ENCODE data around the gene TYRP1.
"Not testable (repeated sequence)": the region's sequence is repeated elsewhere in the genome, so short reads cannot be mapped to it uniquely, and the experiment has no call there.

Gene TYRP1, protein sequence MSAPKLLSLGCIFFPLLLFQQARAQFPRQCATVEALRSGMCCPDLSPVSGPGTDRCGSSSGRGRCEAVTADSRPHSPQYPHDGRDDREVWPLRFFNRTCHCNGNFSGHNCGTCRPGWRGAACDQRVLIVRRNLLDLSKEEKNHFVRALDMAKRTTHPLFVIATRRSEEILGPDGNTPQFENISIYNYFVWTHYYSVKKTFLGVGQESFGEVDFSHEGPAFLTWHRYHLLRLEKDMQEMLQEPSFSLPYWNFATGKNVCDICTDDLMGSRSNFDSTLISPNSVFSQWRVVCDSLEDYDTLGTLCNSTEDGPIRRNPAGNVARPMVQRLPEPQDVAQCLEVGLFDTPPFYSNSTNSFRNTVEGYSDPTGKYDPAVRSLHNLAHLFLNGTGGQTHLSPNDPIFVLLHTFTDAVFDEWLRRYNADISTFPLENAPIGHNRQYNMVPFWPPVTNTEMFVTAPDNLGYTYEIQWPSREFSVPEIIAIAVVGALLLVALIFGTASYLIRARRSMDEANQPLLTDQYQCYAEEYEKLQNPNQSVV

DNA sequence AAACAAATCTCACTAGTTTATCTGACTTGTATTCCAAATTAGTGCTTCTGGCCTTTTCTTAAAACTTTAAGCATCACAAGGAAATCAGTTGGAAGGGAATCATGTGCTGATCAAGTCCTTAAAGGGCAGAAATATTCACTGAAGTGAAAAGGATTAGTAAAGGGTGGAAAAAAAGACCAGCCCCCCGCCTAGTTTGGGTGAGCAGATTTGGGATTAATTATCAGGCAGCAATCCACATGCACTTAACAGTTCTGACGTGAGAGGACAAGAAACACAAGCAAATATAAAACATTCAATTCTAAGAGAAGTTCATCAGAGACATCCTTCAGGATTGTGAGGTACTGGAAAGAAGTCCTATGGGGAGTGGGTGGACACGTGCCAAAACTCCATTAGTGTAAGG is at the start of gene TYRP1:
Gene TYRP1, plus strand, starts transcription at position 245 of the 400 bp plus-strand sequence. CDS start 612 bp downstream, outside the sequence.
- DNase-seq (ENCODE audit: low read depth in 2 of 2): no peak

DNA sequence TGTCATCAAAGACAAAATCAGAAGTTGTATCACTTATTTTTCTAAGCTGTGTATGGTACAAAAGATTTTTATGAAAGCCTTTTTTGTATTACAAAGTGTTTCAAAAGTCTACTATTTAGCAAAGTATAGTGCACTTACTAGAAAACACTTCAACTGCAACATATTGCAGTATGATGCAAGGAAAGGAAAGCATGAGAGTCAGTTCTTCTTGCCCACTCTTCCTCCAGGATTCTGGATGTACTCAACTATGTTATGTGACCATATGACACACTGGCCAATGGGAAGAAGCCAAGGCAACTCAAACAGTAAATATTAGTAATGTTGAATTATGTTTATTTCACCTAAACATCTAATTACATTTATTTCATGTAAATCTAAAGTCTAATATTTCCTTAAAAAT is 49.5 kb upstream of the TYRP1 start:
- no peak for DNase-seq (ENCODE audit: low read depth in 2 of 2)

DNA sequence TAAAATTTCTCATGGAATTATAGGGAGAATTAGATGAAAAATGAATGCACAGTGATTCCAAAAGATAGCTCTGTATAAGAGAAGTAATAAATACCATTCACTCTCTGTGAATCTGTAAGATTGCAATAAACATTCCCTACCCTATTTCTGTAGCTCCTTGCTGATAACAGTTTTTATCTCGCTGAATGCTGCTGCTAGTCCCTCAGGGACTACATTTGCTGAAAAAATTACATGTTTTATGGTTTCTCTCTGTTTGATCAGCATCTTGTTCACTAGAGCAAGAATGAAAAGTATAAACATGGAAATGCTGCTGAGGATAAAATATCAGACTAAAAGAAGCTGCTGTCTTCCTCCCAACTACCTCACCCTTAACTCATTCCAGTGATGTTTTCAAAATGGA is 44.3 kb upstream of the TYRP1 start:
- no peak for DNase-seq (ENCODE audit: low read depth in 2 of 2)

DNA sequence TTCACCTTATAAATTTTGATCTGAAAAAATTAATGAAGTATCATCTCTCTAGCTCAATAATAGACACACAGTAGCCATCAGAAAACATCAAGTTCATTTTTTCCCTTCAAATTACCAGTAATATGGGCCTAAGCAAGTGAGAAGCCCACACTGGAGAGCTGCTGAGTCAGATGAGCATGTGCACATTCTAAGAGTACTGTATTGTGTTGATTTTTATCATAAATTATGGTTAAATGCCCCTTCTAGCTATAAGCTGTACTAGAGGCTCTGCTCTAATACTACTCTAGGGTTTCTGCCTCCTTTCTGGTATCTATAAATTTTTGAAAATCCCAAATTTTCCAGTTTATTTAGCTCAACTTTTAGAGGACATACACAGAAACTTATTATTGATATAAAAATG is 42.1 kb upstream of the TYRP1 start:
- no peak for DNase-seq (ENCODE audit: low read depth in 2 of 2)

DNA sequence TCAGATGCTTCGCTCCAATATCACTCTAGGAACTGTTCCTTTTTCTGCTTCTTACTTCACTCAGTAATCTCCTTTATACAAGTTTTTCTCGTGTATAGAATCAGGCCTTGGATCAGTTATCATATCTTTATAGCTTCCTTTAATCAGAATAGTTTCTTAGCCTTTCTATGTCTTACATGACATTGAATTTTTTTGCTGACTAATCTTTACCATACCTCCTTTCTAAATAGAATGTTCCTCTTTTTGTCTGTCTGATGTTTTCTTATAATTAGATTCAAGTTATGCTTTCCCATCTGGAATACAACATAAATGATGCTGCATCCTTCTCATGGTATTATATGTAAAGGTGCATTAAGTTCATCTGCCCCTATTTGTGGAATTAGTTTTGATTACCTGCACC is 40.2 kb upstream of the TYRP1 start:
- DNase-seq (ENCODE audit: low read depth in 2 of 2): no peak

DNA sequence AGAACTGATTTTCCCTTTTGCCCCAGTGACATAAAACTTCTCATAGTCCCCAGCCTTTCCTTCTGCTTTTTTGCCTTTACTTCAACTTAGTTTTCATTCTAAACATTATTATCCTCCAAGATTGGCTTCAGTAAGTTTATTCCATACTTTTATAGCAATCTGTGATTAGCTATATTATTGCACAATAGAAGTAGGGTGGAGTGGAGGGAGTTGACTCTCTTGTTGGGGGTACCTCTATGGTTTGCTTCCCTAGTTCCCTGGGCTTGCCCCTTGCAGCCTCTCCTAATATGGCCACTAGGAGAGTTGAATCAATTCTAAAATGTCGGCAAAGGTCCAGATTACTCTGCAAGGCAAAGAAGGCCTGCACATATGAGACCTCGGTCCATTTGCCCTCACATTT is 36.4 kb upstream of the TYRP1 start:
- no peak for DNase-seq (ENCODE audit: low read depth in 2 of 2)

DNA sequence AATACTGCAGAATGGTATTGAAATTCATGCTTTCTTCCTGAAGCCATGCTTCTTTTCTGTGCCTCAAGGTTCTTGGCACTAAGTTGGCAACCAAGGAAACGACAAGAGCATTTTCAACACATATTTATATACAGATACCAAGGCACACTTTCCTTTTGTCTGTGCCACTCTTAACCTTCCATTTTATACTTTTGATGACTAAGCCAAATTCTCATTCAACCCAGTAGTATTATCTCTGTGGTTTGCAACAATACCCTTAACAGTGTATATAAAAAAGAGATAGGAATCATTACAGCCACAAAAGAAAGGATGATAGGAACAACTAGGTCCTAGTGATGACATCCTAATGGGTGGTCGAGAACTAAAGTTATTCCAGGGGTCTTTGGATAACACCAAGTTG is 36.0 kb upstream of the TYRP1 start:
- no peak for DNase-seq (ENCODE audit: low read depth in 2 of 2)

DNA sequence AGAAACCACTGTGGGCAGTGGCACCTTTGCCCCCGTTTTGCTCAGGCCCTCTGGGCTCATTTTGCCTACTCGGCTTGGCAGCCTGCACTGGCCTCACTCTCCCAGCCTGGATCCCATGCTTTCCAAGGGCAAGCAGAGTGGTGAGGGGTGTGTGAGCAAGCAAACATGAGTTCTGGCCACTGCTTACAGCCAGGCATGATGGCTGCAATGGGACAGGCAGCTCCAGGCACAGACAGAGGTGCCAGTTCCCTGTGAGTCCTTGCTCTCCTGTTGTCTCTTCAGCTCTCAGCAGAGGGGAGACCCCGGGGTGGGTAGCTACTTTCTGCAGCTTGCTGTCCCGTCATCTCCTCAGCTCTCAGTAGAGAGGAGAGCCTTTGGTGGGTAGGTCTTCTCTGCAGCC is 35.2 kb upstream of the TYRP1 start:
- DNase-seq (ENCODE audit: low read depth in 2 of 2): no peak

DNA sequence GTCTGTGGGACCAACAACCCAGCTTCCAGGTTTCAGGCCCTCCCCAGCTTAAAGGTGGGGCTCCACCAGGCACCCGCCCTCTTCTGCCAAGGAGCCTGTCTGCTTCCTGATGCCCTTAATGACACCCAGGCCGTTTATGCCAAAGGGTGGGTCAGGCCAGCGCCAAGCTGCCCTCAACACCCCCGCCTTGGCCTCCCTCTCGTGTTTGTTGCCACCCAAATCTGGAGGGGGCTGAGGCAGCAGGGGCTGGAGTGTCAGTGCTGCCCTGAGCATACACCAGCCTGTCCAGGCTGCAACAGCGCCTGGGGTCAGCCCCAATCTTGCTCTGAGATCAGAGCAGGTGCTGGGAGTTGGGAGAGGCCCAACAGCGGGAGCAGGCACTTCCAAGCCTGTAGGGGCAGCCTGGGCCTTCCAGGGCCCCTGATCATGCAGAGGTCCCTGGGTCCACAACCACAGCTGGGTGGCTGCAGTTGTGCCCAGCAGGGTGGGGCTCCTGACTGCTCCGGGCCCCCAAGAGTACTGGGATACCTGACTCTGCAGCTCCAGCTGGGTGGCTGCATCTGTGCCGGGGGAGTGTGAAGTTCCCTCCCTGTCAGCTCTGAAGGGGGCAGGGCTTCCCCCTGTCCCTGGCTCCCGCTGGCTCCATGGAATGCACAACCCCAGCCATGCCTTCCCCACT is 34.5 kb upstream of the TYRP1 start:
- no peak for DNase-seq (ENCODE audit: low read depth in 2 of 2)

DNA sequence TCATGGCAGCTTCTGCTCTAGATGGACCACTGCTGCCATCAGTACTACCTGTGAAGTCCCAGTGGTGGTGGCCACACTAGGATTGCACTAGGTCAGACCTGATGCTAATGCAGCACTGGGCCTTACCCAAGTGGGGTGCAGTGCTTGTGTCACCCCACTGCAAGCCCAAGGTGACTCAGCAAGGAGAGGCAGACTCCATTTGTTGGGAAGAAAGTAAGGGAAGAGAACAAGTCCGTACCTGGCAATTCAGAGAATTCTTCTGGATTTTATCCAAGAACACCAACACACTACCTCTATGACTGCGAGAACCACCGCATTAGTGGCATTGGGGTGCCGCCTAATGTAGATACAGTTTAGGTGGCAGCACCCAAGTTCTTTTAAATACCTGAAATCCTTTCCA is 34.0 kb upstream of the TYRP1 start:
- no peak for DNase-seq (ENCODE audit: low read depth in 2 of 2)

DNA sequence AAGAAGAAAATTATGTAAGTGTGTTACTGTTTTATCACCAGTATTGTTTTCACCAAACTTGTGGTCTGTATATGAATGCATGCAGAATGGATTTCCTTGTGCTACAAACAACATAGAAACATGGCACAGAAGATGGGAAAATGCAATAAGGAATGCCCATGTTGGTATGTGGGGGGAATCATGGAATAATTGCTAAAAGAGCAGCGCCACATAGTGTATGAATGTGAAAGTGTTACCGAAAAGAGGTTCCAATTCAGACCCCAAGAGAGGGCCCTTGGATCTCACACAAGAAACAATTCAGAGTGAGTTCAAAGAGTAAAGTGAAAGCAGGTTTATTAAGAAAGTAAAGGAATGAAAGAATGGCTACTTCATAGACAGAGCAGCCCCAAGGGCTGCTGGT is 26.4 kb upstream of the TYRP1 start:
- no peak for DNase-seq (ENCODE audit: low read depth in 2 of 2)

DNA sequence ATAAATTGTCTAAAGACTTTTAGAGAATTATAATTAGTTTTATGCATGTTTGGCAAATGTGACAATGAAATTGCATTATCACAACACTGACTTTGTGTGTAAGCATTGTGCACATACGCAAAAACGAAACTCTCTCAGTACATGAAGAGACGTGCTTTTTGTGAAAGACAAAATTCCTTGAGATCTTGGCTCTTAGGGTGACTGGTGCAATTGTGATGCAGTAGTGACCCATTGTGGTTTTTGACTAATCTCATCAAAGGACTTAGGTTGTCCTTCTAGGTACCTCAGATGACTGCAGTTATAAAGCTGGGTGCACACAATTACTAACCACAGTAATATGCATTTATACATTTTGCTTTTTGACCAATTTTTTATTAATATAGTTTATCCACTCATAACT is 25.3 kb upstream of the TYRP1 start:
- DNase-seq (ENCODE audit: low read depth in 2 of 2): no peak

DNA sequence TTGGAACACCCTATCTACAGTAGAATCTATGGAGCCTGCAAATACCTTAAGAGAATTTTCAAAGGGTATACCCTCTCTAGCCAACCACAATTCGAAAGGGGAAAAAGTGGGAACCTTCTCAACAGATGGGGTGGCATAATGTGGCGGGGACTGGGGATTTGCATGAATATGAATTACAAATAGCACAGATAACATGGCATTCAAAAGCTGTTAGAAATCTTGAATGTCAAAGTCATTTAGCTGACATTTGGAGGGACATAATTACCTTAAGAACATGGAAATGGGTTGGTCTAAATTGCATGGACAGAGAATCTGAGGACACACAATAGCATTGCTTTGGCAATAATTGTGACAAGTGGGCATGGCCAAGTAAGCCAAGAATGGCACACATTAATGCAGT is 23.2 kb upstream of the TYRP1 start:
- DNase-seq (ENCODE audit: low read depth in 2 of 2): no peak

DNA sequence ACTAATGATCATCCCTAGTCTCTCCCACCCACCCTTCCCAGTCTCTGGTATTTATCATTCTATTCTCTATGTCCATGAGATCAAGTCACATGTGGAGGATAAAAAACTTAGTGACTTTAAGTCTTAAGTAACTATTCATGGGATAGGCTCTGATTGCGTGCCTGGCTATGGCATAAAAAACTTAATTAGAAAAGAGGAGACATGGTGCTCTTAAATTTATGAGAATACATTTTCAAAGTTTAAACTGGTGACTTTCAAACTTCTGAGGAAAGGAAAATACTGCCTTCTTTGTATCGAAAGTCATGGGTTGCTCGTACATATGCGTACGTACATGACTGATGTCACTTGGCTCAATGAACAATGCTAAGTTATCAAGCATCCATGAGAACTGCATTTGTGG is 18.2 kb upstream of the TYRP1 start:
- no peak for DNase-seq (ENCODE audit: low read depth in 2 of 2)

DNA sequence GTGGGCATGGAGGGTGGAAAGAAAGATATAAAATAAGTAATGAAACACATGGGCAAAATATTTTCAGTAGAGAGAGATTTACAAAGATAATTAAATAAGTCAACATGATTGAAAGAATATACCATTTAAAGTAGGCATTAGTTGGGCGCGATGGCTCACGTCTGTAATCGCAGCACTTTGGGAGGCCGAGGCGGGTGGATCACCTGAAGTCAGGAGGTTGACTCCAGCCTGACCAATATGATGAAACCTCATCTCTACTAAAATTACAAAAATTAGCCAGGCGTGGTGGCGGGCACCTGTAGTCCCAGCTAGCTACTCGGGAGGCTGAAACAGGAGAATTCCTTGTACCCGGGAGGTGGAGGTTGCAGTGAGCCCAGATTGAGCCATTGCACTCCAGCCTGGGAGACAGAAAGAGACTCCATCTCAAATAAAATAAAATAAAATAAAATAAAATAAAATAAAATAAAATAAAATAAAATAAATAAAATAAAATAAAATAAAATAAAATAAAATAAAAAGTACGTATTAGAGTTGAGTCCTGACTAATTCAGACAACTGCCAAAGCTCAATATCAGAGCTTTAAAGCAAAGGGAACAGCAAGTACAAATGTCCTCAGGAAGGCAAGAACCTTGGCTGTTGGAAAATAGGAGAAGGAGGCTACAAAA is 15.6 kb upstream of the TYRP1 start:
- not testable (repeated sequence) for DNase-seq (ENCODE audit: low read depth in 2 of 2)

DNA sequence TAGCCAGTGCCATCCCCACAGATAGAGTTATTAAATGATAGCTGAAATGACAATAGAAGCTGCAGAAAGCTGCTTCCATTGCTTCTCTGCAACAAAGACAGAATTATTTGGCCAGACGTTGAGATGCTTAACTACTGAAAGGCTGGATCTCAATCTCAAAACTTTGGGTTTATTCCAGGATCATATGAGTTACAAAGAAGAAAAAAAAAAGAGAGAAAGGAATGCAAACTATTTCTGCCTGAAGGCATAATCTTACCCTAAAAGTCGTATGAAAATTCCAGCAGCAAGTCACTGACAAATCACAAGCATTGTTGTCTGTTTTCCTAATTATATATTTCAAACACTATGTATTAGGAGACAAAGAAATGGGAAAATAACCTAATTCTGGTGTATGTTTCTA is 12.8 kb upstream of the TYRP1 start:
- DNase-seq (ENCODE audit: low read depth in 2 of 2): no peak

DNA sequence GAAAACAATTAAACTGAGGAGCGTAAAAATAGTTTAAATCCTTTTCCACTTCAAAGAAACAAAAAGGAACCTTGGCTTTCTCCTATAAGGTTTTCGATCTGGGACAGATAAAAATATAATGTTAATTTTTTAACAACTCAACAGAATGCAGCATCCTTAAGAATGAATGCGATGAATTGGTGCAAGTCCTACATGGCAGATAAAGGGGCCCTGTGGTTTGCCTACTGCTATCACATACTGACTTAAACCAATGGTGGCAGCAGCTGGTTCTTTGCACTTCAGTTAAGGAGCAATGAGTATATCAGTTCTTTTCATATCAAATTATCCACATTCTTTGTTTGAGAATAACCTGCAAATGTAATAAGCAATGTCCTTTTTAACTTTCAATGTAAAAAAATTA is 12.4 kb upstream of the TYRP1 start:
- no peak for DNase-seq (ENCODE audit: low read depth in 2 of 2)

DNA sequence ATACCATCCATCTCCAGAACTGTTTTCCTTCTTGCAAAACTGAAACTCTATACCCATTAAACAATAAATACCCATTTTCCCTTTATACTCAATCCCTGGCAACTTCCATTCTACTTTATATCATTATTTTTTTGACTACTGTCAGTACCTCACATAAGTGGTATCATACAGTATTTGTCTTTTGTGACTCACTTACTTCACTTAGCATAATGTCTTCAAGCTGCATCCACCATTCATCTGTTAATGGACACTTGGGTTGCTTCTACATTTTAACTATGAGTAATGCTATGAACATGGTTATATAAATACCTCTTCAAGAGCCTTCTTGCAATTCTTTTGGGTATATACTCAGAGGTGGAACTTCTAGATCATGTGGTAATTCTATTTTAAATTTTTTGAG is 11.6 kb upstream of the TYRP1 start:
- DNase-seq (ENCODE audit: low read depth in 2 of 2): no peak

DNA sequence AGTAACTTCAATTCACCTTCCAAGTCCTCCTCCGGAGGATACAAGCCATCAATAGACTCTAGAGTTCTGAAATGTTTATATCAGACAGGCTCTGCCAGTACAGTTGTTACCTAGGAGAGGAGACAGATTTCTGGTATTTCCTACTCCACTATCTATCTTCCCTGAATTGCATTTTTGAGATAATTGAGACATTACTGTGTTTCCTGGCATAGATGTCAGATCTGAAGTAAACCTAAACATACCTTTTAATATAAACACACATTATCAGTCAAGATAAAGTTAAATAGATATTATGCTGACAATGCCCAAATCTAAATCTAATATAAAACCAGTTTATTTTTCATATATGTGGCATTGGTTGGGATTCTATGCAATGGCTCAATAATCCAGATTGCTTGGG is 8.2 kb upstream of the TYRP1 start:
- no peak for DNase-seq (ENCODE audit: low read depth in 2 of 2)

DNA sequence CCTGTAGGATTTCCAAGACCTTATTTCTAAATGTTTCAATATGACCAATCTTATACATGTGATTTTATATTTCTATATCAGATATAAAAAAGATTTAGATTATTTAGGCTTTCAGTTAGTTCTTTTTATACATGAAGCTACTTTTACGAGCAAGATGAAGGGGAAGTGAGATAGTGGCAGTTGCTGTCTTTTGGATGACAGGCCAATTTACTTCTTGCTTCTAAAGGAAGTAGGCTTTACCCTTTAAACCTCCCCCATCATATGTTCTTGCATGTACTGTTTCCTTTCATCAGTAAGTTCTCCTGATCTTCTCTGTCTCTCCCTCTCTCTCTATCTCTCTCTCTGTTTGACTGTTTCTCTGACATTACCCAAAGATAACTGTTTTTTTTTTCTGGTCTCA is 4.0 kb upstream of the TYRP1 start:
- no peak for DNase-seq (ENCODE audit: low read depth in 2 of 2)

DNA sequence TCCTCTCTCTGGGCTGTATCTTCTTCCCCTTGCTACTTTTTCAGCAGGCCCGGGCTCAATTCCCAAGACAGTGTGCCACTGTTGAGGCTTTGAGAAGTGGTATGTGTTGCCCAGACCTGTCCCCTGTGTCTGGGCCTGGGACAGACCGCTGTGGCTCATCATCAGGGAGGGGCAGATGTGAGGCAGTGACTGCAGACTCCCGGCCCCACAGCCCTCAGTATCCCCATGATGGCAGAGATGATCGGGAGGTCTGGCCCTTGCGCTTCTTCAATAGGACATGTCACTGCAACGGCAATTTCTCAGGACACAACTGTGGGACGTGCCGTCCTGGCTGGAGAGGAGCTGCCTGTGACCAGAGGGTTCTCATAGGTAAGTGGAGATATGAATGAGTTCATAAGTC is 828 bp downstream of the TYRP1 start:
- no peak for DNase-seq (ENCODE audit: low read depth in 2 of 2)

DNA sequence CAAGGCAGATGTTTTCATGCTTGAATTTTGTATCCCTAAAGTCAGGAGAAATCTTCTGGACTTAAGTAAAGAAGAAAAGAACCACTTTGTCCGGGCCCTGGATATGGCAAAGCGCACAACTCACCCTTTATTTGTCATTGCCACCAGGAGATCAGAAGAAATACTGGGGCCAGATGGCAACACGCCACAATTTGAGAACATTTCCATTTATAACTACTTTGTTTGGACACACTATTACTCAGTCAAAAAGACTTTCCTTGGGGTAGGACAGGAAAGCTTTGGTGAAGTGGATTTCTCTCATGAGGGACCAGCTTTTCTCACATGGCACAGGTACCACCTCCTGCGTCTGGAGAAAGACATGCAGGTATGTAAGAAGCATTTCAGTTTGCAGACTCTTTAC is 2.3 kb downstream of the TYRP1 start:
- DNase-seq (ENCODE audit: low read depth in 2 of 2): no peak
